Measurements from ENCODE around the gene LSM2. TPM values are rescaled to one million over a fixed set of nuclear protein-coding genes. Genes with fewer than 3 reads are reported as not detected.

The LSM2 gene
- total RNA-seq, 1 experiment from 2014 or later: 57.0 TPM

DNA sequence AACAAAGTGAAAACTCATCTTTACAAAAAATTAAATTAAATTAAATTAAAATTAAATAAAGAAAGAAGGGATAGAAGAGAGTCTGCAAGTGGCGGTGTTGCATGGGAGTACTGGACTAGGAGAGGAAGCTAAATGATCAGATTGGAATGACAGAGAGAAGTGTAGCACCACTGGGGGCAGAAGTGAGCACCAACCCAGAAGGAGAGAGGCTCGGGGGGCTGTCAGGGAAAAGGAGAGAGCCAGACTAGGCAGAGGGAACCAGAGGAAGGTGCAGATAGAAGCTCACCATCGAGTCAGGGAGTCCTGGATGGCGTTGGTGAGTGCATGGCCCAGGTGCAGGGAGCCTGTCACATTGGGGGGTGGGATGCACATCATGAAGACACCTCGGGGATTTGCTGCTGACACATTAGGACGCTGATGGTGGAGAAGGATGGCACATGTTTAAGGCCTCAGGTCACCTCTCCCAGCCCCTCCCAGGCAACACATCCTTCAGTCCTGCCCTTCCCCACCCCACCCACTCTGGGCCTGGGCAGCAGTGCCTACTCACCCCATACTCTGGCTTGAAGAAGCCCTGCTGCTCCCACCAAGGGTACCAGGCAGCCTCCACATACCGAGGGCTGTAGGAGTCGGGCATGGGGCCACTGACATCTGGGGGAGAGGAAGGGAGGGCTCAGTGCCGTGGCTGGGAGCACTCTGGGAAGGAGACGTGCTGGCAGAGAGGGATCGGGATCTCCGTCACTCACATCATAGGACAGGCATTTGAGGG, 15.3 kb downstream of the LSM2 start:
- peak; percentile 30 for DNase-seq
- peaks cover 8% of the 10 kb centered on the region for H3K36me3 ChIP-seq
- H3K27me3 ChIP-seq: no peaks in the 10 kb centered on the region
- no peak overlapping the region for H3K4me3 ChIP-seq
- no peaks in the 10 kb centered on the region for H3K9me3 ChIP-seq

DNA sequence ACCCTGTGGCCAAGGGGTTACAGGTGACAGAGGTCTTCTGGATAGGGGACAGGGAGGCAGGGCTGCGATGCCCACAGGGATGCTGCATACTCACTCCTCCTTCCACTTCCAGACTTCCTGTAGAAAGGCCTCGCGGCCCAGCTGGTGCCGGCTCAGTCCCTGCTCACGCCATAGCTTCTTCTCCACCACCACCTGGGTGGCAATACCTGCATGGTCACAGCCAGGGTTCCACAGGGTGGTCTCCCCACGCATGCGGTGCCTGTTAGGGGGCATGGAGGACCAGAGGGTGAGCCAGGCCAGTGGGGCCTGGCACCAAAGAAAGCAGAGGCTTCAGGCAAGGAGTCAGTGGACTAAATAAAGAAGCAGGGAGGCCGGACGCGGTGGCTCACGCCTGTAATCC, 21.3 kb downstream of the LSM2 start:
- Histone ChIP-seq H3K27me3 (no peaks in the 10 kb centered on the region), H3K4me3 (no peak overlapping the region), H3K36me3 (peaks cover 10% of the 10 kb centered on the region), H3K9me3 (no peaks in the 10 kb centered on the region)
- DNase-seq: no peak

DNA sequence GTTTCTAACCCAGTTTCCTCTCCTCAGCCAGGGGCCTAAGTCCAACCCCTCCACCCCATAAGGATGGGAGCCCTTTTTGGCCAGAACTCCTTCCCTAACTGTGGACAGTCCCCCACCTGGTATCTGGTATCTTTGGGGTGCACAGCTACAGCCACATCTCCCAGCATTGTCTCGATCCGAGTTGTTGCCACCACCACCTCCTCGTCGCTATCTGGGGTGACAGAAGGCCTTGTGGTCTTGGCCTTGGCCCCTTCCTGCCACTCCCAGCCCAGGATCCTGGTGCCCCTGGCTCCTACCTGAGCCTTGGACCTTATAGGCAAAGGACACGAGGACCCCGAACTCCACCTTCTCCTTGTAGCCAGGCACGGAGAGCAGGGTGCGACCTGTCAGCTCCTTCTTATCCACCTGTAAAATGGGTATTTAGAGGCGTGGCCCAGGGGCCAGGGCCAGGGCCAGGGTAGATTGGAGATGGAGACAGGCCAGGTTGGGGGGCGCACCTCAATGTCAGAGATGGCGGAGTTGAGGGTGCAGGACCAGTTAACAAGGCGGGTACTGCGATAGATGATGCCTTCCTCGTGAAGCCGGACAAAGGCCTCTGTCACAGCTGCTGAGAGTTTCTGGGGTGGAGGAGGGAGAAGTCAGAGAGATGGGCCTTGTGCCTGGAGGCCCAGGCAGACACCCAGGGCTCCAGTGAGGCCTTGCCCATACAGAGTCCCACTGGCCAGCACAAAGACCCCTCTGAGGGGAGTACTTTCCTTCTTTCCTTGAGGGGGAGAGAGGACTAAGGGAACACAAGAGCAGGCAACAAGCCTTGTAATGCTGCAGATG, 22.5 kb downstream of the LSM2 start:
- no peak overlapping the region for H3K4me3 ChIP-seq
- no peaks in the 10 kb centered on the region for H3K27me3 ChIP-seq
- no peak for DNase-seq
- H3K36me3 ChIP-seq: peaks cover 13% of the 10 kb centered on the region
- H3K9me3 ChIP-seq: no peaks in the 10 kb centered on the region

DNA sequence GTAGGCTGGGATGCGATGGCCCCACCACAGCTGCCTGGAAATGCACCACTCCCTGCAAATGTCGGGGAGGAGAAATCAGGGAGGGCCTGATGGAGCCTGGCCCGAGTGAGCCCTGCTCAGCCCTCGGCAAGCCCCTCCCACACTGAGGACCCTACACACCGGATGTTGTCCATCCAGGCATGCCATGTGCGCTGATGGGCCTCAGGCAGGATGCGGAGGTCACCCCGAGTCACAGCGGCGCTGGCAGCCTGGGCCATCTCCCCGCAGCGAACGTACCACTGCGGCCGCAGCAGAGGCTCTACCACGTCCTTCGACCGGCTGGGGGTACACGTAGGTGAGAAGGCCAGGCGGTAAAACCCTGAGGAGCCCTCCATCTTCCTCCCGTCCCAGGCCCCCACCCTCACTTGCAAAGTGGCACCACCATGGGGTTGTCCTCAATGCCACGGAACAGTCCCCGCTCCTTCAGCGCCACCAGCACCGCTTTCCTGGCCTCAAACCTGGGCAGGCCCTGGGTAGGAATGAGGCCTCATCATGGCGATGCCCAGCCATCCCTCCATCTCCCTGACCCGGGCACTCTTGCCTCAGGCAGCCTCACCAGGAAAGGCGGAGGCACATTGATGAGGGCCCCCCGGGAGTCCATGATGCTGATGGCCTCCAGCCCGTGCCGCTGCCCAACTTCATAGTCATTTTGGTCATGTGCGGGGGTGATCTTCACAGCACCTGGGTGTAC, 24.5 kb downstream of the LSM2 start:
- no peak for DNase-seq
- H3K4me3 ChIP-seq: no peak overlapping the region
- H3K9me3 ChIP-seq: no peaks in the 10 kb centered on the region
- H3K36me3 ChIP-seq: peaks cover 13% of the 10 kb centered on the region
- no peaks in the 10 kb centered on the region for H3K27me3 ChIP-seq

DNA sequence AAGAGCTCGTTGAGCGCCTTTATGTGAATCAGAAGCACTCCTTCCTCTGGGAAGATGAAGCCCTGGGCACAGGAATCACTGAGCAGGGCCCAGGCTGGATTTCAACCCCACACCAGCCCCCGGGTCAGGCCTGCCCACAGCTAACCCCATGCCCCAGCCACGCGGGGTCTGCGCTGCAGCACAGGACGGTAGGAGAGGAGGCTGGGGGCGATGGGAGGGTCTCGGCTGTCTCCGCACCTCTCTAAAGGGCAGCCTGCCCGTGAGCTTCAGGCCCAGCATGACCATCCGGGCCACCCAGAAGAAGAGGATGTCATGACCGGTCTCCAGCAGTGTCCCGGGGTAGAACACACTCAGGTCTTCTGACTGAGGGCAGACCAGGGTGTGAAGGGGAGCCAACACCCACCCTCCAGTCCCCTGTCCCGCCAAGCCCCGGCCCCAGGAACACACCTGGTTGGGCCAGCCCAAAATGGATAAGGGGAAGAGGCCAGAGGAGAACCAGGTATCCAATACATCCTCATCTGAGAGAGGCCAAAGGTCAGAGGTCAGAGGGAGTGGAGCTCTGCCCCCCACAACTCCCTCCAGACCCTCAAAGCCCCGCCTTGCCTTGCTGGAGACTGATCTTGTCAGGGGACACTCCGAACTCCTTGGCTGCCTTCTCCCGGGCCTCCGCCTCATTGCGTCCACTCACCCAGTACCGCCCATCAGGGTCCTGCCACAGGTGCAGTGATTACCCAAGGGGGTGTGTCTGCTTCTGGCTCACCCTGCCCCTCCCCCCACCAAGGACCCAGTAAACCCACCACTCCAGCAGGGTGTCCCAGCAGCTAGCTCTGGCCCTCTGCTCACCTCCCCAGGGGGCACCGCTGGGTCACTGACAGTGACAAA, 25.3 kb downstream of the LSM2 start:
- DNase-seq: no peak
- H3K27me3 ChIP-seq: no peaks in the 10 kb centered on the region
- no peak overlapping the region for H3K4me3 ChIP-seq
- H3K9me3 ChIP-seq: no peaks in the 10 kb centered on the region
- H3K36me3 ChIP-seq: peaks cover 13% of the 10 kb centered on the region

DNA sequence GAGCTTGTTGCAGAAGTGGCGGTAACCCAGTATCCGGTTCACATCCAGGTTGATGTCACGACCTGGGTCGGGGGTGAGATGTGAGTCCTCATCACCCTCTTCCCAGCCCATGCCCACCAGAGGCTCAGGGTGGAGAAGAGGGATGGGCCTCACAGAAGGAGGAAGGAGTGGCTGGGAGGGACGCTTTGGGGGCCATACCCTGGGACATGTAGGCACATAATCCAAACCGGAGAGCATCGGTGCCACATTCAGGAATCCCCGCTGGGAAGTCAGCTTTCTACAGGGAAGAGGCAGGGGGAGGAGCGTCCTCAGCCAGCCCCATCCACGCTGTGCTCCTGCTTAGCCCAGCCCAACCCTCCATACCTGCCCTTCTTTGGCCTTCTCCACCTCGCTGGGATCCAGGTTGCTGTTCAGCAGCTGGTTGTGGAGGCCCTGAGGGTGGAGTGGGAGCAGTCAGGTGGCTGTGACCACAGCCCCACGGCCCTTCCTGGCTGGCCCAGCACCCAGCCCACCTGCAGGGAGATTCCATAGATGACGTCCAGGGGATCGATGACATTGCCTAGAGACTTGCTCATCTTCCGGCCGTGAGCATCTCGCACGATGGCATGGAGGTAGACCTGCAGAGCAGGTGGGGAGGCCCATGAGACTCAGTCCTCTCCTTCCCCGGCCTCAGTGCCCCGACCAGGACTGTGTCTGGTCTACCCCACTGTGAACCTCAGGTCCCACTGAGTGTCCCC, 26.1 kb downstream of the LSM2 start:
- no peak for DNase-seq
- H3K27me3 ChIP-seq: no peaks in the 10 kb centered on the region
- no peak overlapping the region for H3K4me3 ChIP-seq
- H3K36me3 ChIP-seq: peaks cover 10% of the 10 kb centered on the region
- no peaks in the 10 kb centered on the region for H3K9me3 ChIP-seq

DNA sequence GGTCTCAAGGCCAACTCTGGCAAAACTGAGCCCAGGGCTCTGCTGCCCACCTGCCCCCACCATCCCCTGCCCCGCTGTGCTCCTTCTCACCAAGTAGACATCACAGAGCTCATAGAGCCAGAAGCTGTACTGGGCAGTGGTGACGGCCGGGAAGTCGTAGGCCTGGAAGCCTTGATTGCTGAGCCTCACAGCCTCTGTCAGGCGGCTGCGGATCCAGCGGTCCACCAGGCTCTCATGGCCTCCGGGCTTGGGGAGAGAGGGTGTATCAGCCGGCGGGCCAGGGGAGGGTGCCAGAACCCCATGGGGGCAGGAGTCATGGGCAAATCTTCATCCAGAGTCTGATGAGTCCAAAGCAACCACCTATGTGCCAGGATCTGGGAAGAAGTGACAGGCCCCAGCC, 26.9 kb downstream of the LSM2 start:
- no peak for DNase-seq
- Histone ChIP-seq H3K27me3 (no peaks in the 10 kb centered on the region), H3K36me3 (peaks cover 3% of the 10 kb centered on the region)

DNA sequence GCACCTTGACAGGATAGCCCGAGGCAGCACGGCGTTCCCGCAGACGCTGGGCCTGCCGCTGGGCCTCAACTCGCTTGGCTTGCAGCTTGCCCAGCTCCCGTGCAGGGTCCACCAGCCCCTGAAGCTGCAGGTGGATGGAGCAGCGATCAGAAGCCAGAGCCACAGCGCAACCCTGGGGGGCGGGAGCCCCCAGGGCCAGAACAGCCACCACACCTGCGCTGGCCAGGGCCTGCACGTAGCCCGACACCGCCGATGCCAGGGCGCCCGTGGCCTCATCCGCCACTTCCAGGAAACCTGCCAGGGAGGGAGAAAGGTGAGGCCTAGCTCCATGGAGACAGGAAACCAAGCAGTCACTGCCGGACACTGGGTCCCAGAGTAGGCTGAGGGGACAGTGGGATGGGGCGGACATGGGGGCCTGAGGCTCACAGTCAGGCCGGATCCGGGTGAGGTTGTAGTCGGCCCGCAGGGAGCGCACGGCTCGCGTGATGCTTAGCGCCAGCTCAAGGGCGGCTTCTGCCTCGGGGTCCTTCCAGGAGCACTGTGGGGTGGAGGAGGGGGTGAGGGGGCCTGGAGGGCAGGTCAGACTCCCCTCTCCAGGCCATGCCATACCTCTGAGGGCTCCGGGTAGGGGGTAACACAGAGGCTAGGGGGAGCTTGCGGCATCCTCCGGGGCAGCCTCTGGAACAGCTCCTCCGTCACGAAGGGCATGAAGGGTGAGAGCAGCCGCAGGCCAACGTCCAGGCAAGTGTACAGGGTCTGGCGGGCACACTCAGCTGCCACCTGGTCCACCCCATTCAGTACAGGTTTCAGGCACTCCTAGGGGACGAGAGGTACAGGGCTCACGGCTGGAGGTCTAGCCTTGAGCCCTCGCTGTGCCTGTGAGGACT, 27.5 kb downstream of the LSM2 start:
- H3K4me3 ChIP-seq: no peak overlapping the region
- H3K27me3 ChIP-seq: no peaks in the 10 kb centered on the region
- no peaks in the 10 kb centered on the region for H3K9me3 ChIP-seq
- no peak for DNase-seq
- peaks cover 3% of the 10 kb centered on the region for H3K36me3 ChIP-seq

More for the DNA sequence above, 26.9 kb downstream of the LSM2 start:
- Histone ChIP-seq H3K9me3 (no peaks in the 10 kb centered on the region), H3K4me3 (no peak overlapping the region)

DNA sequence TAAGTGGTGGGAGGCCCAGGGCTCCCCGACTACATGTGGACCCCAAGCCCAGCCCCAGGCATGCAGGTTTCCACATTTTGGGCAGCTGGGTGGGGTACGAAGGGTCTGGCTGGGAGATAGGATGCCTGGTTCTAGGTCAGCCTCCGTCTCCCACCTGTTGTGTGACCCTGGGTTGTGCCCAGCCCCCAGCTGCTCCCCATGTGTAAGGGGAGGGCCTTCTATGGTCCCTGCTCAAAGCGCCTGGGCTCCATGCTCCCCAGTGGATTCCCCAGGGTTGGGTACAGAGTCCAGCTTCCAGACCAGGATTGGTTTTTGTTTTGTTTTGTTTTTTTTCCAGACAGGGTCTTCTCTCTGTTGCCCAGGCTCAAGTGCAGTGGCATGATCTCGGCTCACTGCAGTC, 28.6 kb downstream of the LSM2 start:
- no peaks in the 10 kb centered on the region for H3K9me3 ChIP-seq
- no peak overlapping the region for H3K4me3 ChIP-seq
- no peaks in the 10 kb centered on the region for H3K27me3 ChIP-seq
- DNase-seq: no peak
- peaks cover 3% of the 10 kb centered on the region; the same call in 1 of the 2 replicates for H3K36me3 ChIP-seq

DNA sequence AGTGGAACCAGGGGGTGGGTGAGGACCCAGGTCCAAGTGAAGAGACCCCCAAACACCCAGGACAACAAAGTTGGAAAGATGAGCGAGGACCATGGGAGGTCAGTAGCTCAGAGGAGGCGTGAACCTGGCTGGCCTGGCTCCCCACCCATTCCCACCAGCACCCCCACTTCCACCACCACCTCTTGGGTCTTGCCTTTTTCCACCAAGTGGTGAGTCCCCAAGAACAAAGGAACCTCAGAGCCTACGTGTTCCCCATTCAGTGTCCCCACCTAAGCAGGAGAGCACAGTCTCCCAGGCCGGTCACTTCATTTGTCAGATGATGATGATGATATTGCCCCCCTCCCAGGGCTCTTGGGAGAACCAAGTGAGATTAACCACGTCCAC, 29.1 kb downstream of the LSM2 start:
- DNase-seq: no peak
- no peak overlapping the region for H3K4me3 ChIP-seq
- H3K36me3 ChIP-seq: peaks cover 3% of the 10 kb centered on the region; the same call in 1 of the 2 replicates
- H3K27me3 ChIP-seq: no peaks in the 10 kb centered on the region
- H3K9me3 ChIP-seq: no peaks in the 10 kb centered on the region

DNA sequence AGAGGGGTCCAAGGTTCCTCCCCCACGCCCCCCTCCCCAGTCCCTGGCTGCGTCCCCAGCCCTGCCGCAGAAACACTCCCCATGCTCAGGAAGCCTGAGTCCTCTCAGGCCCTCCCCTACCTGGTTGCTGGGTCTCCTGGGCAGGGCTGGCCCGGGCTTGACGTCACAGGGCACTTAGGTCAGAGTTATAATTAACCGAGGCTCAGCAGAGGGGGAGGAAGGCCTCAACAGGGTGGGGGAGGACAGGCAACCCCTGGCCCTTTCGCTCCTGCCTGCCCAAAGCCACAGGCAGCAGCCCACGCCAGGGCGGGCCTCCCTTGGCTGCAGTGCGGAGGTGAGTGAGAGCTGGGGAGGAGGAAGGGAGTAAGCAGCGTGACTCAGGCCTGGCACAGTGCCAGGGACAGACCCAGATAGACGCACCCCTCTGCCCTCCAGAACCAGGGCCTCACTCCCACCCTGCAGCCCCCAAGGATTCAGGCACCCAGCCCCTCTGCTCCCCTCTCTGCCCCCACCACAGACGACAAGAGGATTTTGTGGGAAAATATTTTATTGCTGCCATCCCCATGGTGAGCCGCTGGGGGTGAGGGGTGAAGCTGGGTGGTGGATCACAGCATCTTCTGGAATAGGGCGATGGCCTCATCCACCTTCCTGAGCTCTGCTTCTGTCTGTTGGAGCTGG, 29.6 kb downstream of the LSM2 start, which contains the start of gene VWA7:
VWA7 (minus strand) TSS at position 340 of the 678 bp plus-strand sequence. CDS start 549 bp downstream, outside the sequence.
- Histone ChIP-seq H3K9me3 (no peaks in the 10 kb centered on the region), H3K4me3 (no peak within 1 kb of the TSS), H3K36me3 (peaks cover 3% of the 10 kb centered on the region; the same call in 1 of the 2 replicates), H3K27me3 (no peaks in the 10 kb centered on the region)
- peak; percentile 82 for DNase-seq

DNA sequence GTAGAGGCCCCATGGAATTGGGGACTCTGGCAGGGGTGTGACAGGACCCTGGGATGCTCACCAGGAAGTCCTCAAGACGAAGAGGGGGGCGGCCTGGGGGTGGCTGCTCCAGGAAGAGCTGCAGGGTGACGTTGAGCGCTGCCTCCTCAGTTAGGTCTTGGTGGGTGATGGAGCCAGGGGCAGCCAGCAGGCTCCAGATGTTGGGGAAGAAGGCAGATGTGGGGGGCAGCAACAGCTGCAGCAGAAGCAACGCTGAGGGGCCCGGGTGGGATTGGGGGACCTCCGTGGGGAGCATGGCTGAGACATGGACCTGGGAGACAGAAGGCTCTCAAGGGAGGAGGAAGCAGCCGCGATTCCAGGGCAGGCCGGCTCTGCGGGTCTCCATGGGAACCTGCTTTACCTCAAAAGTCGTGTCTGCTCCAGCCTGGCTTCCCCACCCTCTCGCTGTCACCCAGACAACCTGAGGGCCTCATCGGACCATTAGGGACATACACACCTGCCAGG, 30.2 kb downstream of the LSM2 start:
- Histone ChIP-seq H3K4me3 (no peak overlapping the region), H3K9me3 (no peaks in the 10 kb centered on the region)
- no peak for DNase-seq

DNA sequence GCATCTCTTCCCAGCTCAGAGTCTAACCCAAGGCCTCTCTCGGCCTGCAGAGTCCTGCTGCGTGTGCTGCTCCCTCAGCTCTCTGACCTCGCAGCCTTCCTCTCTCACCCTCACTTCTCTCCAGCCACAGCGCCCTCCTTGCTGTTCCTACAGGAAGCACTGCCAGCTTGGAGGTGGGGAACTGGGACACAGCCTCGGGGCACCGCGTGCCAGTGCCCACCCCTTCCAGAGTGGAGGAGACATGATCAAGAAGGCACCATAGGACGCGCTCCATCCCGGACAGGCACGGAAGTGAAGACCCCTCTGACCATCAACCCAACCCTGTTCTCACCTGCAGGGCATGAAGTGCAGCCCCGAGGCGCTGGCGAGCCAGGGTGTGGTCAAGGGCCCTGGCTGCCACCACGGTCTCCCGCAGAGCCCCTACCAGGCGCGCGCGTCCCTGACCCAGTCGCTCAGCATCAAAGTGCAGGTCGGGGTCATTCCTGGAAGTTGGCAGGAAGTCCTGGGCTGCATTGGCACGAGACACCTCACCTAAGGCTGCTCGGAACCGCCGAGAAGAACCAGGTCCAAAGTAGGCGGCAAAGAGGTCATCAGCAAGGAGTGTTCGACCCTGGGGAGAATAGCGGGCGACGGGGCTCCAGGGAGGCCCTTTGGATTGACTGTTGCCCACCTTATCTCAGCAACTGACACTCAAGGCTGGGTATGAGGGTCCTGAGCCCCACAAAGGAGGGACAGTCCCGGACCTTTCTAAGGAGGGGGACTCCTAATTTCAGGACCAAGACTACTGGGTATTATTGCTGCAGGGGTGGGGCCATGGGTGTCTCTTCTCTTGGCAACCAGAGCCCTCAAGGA, 30.9 kb downstream of the LSM2 start:
- H3K9me3 ChIP-seq: no peaks in the 10 kb centered on the region
- DNase-seq: no peak

More for the DNA sequence above, 30.2 kb downstream of the LSM2 start:
- Histone ChIP-seq H3K36me3 (peaks cover 3% of the 10 kb centered on the region; the same call in 1 of the 2 replicates), H3K27me3 (no peaks in the 10 kb centered on the region)

More for the DNA sequence above, 30.9 kb downstream of the LSM2 start:
- H3K27me3 ChIP-seq: no peaks in the 10 kb centered on the region
- H3K36me3 ChIP-seq: peaks cover 3% of the 10 kb centered on the region; the same call in 1 of the 2 replicates
- H3K4me3 ChIP-seq: no peak overlapping the region

Measured in MG63 (cell line).